PC-3 (cell line): ENCODE measurements around the gene THOC5.

Source experiments
- EZH2 ChIP-seq: fragments of 300-600 bp; sonication (generic); IDR thresholded peaks from one replicate; pipeline ENCODE4 v1.6.1; 2017; ENCODE audit warnings: antibody characterized with exemption, mild to moderate bottlenecking, low read length; ENCODE audit not compliant: unreplicated experiment
- EZH2phosphoT487 ChIP-seq: fragments of 300-600 bp; sonication (generic); IDR thresholded peaks from 2 replicates; pipeline ENCODE4 v1.6.1; 2018; ENCODE audit warnings: mild to moderate bottlenecking, antibody characterized with exemption, low read length, borderline replicate concordance
- TF ChIP-seq, protein P1 (sequence below): fragments of 300-600 bp; sonication (generic); conservative IDR thresholded peaks from 2 replicates; pipeline ENCODE4 v1.5.1; 2017; ENCODE audit warnings: antibody characterized with exemption, low read depth, mild to moderate bottlenecking, low read length

DNA sequence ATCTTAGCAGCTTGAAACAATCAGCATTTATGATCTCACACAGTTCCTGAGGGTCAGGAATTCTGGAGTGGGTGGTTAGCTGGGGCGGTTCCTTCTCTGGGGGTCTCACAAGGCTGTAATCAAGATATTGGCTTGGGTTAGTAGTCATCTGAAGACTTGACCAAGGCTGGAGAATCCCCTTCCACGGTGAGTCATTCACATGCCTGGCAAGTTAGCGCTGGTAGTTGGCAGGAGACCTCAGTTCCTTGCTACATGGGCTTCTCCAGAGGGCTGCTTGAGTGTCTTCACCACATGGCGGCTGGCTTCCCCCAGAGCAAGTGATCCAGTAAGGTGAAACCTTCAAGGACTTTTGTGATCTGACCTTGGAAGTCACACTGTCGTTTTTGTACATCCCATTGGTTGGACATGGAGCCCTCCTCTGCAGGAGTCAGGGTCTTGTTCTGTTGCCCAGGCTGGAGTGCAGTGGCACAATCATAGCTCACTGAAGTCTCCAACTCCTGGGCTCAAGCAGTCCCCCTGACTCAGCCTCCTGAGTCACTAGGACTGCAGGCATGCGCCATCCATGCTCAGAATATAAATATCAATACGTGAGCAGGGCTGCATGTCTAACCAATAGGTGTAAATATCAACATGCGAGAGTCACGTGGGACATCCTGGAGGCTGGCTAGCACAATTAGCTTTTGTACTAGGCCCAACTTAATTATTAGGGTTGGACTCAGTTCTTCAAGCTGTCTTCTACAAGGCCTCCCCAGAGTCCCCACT lies 34.6 kb upstream of the THOC5 start:
- TF ChIP-seq, protein P1, sequence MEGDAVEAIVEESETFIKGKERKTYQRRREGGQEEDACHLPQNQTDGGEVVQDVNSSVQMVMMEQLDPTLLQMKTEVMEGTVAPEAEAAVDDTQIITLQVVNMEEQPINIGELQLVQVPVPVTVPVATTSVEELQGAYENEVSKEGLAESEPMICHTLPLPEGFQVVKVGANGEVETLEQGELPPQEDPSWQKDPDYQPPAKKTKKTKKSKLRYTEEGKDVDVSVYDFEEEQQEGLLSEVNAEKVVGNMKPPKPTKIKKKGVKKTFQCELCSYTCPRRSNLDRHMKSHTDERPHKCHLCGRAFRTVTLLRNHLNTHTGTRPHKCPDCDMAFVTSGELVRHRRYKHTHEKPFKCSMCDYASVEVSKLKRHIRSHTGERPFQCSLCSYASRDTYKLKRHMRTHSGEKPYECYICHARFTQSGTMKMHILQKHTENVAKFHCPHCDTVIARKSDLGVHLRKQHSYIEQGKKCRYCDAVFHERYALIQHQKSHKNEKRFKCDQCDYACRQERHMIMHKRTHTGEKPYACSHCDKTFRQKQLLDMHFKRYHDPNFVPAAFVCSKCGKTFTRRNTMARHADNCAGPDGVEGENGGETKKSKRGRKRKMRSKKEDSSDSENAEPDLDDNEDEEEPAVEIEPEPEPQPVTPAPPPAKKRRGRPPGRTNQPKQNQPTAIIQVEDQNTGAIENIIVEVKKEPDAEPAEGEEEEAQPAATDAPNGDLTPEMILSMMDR = no peak
- TF ChIP-seq EZH2 (no peak), EZH2phosphoT487 (no peak)
